ENCODE data around the gene CNOT6L.

Gene CNOT6L

GRCh38 chr4:77843628-77844027 is 24.5 kb upstream of the CNOT6L start:
- H3K27ac ChIP-seq: no peak overlapping the region
- no peak for TF ChIP-seq CTCF (conservative IDR thresholded peaks at IDR 0.05)

GRCh38 chr4:77834403-77834802 is 15.2 kb upstream of the CNOT6L start:
- TF ChIP-seq CTCF (conservative IDR thresholded peaks at IDR 0.05): no peak
- H3K27ac ChIP-seq: no peak overlapping the region

GRCh38 chr4:77833126-77833724 is 14.1 kb upstream of the CNOT6L start:
- H3K27ac ChIP-seq: no peak overlapping the region
- TF ChIP-seq CTCF (conservative IDR thresholded peaks at IDR 0.05): no peak

- no peak overlapping the region for H3K27ac ChIP-seq
- TF ChIP-seq CTCF (conservative IDR thresholded peaks at IDR 0.05): no peak
Observed at GRCh38 chr4:77827343-77827742, 8.2 kb upstream of the CNOT6L start.

GRCh38 chr4:77826275-77826674 is 7.1 kb upstream of the CNOT6L start:
- no peak overlapping the region for H3K27ac ChIP-seq
- TF ChIP-seq CTCF (conservative IDR thresholded peaks at IDR 0.05): no peak

- no peak for TF ChIP-seq CTCF (conservative IDR thresholded peaks at IDR 0.05)
- H3K27ac ChIP-seq: no peak overlapping the region
Observed at GRCh38 chr4:77821775-77822174, 2.6 kb upstream of the CNOT6L start.

GRCh38 chr4:77820649-77821561 is 1.7 kb upstream of the CNOT6L start:
- TF ChIP-seq CTCF (conservative IDR thresholded peaks at IDR 0.05): no peak
- H3K27ac ChIP-seq: peak overlapping the region; percentile 96
